ENCODE measurements around the gene CDH18. TPM values are rescaled to one million over a fixed set of nuclear protein-coding genes. Genes with fewer than 3 reads are reported as not detected.

CDH18 gene
- total RNA-seq, 1 experiment from 2014 or later: 0.15 TPM

DNA sequence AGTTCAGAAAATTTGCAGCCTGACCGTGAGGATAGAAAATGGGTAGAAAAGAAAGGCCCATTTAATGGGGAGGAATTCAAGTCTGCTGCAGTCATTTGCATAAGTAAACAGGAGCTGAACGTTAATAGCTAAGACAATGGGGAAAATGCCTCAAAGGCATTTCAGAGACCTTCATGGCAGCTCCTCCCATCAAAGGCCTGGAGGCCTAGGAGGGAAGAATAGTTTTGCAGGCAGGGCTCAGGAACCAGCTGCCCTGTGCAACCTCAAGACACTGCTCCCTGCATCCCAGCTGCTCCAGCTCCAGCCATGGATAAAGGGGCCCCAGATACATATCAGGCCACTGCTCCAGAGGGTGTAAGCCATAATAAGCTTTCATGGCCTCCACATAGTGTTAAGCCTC is 32.2 kb upstream of the CDH18 start:
- H3K36me3 ChIP-seq (ENCODE audit: low read depth, low read length): no peaks in the 10 kb centered on the region
- H3K4me2 ChIP-seq (ENCODE audit: low read length): no peak overlapping the region
- H3K9ac ChIP-seq (ENCODE audit: low read length): no peak overlapping the region
- intact Hi-C loops (cut with micrococcal nuclease): no loop called here
- no TSS peak for BruUV-seq (replicated peaks)
- H3K9me3 ChIP-seq (ENCODE audit: low read length): no peaks in the 10 kb centered on the region
- no peaks in the 10 kb centered on the region for H3F3A ChIP-seq (ENCODE audit: low read length, unreplicated experiment)
- H4K20me1 ChIP-seq (ENCODE audit: low read length): no peaks in the 10 kb centered on the region
- DNase-seq: no peak
- no peaks in the 10 kb centered on the region for H3K4me1 ChIP-seq (ENCODE audit: insufficient read depth, low read length)
- H3K4me3 ChIP-seq (ENCODE audit: low read length): no peak overlapping the region
- no peaks in the 10 kb centered on the region for H3K9me2 ChIP-seq (replicated peaks; ENCODE audit: low read length)
- no peak overlapping the region for H2AFZ ChIP-seq (ENCODE audit: low read length)
- H3K27ac ChIP-seq (ENCODE audit: low read length): no peak overlapping the region
- no peak for ATAC-seq
- H3K27me3 ChIP-seq (ENCODE audit: low read length): no peaks in the 10 kb centered on the region
- POLR2A ChIA-PET (ENCODE audit: unreplicated experiment): no interaction called here
- CTCF ChIA-PET: no interaction called here
- H3K79me2 ChIP-seq (ENCODE audit: low read length): no peaks in the 10 kb centered on the region
- TF ChIP-seq EZH2phosphoT487 (IDR thresholded peaks at IDR 0.05; ENCODE audit: borderline replicate concordance, low read length) (no peak), EZH2 (IDR thresholded peaks at IDR 0.05; ENCODE audit: low read length, unreplicated experiment) (no peak)
- TF ChIP-seq, protein P1, sequence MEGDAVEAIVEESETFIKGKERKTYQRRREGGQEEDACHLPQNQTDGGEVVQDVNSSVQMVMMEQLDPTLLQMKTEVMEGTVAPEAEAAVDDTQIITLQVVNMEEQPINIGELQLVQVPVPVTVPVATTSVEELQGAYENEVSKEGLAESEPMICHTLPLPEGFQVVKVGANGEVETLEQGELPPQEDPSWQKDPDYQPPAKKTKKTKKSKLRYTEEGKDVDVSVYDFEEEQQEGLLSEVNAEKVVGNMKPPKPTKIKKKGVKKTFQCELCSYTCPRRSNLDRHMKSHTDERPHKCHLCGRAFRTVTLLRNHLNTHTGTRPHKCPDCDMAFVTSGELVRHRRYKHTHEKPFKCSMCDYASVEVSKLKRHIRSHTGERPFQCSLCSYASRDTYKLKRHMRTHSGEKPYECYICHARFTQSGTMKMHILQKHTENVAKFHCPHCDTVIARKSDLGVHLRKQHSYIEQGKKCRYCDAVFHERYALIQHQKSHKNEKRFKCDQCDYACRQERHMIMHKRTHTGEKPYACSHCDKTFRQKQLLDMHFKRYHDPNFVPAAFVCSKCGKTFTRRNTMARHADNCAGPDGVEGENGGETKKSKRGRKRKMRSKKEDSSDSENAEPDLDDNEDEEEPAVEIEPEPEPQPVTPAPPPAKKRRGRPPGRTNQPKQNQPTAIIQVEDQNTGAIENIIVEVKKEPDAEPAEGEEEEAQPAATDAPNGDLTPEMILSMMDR (conservative IDR thresholded peaks at IDR 0.05; ENCODE audit: low read depth, low read length): no peak

DNA sequence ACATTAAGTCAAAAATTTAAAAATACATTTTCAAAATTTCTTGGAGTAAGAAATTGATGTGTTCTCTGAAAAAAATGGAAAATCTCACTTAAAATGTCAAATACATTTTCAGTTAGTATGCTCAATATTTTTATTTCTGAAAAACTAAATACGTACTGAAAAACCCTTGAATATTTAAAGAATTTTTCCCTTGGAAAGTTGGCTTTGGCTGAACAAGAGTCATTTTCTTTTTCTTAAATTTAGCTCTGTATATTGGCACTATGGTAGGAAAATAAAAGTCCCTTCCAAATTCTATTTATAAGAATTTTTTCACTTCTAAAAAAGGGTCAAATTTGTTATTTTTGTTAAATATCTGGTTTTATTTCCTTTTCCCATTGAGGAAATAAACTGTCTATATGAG is 29.0 kb upstream of the CDH18 start:
- Histone ChIP-seq H3K4me2 (ENCODE audit: low read length) (no peak overlapping the region), H3K36me3 (ENCODE audit: low read depth, low read length) (no peaks in the 10 kb centered on the region), H3K4me1 (ENCODE audit: insufficient read depth, low read length) (no peaks in the 10 kb centered on the region), H3K9me3 (ENCODE audit: low read length) (no peaks in the 10 kb centered on the region), H3K79me2 (ENCODE audit: low read length) (no peaks in the 10 kb centered on the region), H2AFZ (ENCODE audit: low read length) (no peak overlapping the region), H4K20me1 (ENCODE audit: low read length) (no peaks in the 10 kb centered on the region), H3K9ac (ENCODE audit: low read length) (no peak overlapping the region), H3K9me2 (replicated peaks; ENCODE audit: low read length) (no peaks in the 10 kb centered on the region), H3K27me3 (ENCODE audit: low read length) (no peaks in the 10 kb centered on the region), H3F3A (ENCODE audit: low read length, unreplicated experiment) (no peaks in the 10 kb centered on the region), H3K27ac (ENCODE audit: low read length) (no peak overlapping the region), H3K4me3 (ENCODE audit: low read length) (no peak overlapping the region)
- no peak for TF ChIP-seq EZH2 (IDR thresholded peaks at IDR 0.05; ENCODE audit: low read length, unreplicated experiment)
- TF ChIP-seq EZH2phosphoT487 (IDR thresholded peaks at IDR 0.05; ENCODE audit: borderline replicate concordance, low read length): no peak
- POLR2A ChIA-PET (ENCODE audit: unreplicated experiment): no interaction called here
- ATAC-seq (no peak), DNase-seq (no peak)
- BruUV-seq (replicated peaks): no TSS peak
- intact Hi-C loops (cut with micrococcal nuclease): no loop called here
- CTCF ChIA-PET: no interaction called here

DNA sequence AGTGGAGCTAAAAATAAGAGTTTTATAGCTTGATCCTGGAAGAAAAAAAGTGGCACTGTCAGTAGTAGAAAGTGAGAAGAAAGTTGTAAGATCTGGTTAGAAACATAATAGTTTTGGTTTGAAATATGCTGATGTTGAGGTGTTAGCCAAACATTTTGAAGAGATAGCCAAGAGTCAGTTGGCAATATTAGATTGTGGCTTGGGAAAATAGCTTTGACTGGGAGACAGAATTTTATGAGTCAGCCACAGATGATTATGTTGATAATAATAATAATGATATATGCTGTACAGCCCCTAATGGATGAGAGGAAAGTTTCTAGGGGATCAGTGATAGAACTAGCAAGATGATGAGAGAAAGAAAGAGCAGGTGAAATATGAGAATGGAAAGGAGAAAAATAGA is 12.4 kb upstream of the CDH18 start:
- Histone ChIP-seq H3K9me3 (ENCODE audit: low read length) (no peaks in the 10 kb centered on the region), H3F3A (ENCODE audit: low read length, unreplicated experiment) (no peaks in the 10 kb centered on the region), H3K4me1 (ENCODE audit: insufficient read depth, low read length) (no peaks in the 10 kb centered on the region), H3K4me3 (ENCODE audit: low read length) (no peak overlapping the region), H3K9me2 (replicated peaks; ENCODE audit: low read length) (no peaks in the 10 kb centered on the region), H3K79me2 (ENCODE audit: low read length) (no peaks in the 10 kb centered on the region), H3K27me3 (ENCODE audit: low read length) (no peaks in the 10 kb centered on the region), H4K20me1 (ENCODE audit: low read length) (no peaks in the 10 kb centered on the region), H3K36me3 (ENCODE audit: low read depth, low read length) (no peaks in the 10 kb centered on the region), H3K4me2 (ENCODE audit: low read length) (no peak overlapping the region), H3K9ac (ENCODE audit: low read length) (no peak overlapping the region), H2AFZ (ENCODE audit: low read length) (no peak overlapping the region), H3K27ac (ENCODE audit: low read length) (no peak overlapping the region)
- ATAC-seq: no peak
- no TSS peak for BruUV-seq (replicated peaks)
- no peak for DNase-seq
- ChIA-PET CTCF (no interaction called here), POLR2A (ENCODE audit: unreplicated experiment) (no interaction called here)
- TF ChIP-seq EZH2phosphoT487 (IDR thresholded peaks at IDR 0.05; ENCODE audit: borderline replicate concordance, low read length): no peak
- no peak for TF ChIP-seq EZH2 (IDR thresholded peaks at IDR 0.05; ENCODE audit: low read length, unreplicated experiment)
- TF ChIP-seq, protein P1 (conservative IDR thresholded peaks at IDR 0.05; ENCODE audit: low read depth, low read length): no peak
- intact Hi-C loops (cut with micrococcal nuclease): no loop called here
